Lower lobe of right lung (tissue), 2 donors: Measurements from ENCODE around the gene CLDN11. TPM values are rescaled to one million over a fixed set of nuclear protein-coding genes. Genes with fewer than 3 reads are reported as not detected.

Source experiments
- ATAC-seq, 2 donors: fragments of 200-7000 bp; cut with Tn5 transposase; one replicate each; pipeline ENCODE4 v1.9.1; 2020 to 2022; ENCODE audit warnings: mild to moderate bottlenecking in 2 of 2, moderate library complexity in 2 of 2
- DNase-seq: peaks from one replicate; pipeline ENCODE4 v3.0.0-alpha.2; 2020
- H3K27ac ChIP-seq: fragments of 200-600 bp; one replicate; pipeline ENCODE4 v1.8.0; 2022
- H3K27me3 ChIP-seq: fragments of 200-600 bp; one replicate; pipeline ENCODE4 v1.8.0; 2022; ENCODE audit warnings: low read depth
- H3K36me3 ChIP-seq: fragments of 200-600 bp; one replicate; pipeline ENCODE4 v1.8.0; 2022; ENCODE audit warnings: mild to moderate bottlenecking
- H3K4me1 ChIP-seq: fragments of 200-600 bp; one replicate; pipeline ENCODE4 v1.8.0; 2022
- H3K4me3 ChIP-seq: fragments of 200-600 bp; one replicate; pipeline ENCODE4 v1.8.0; 2022; ENCODE audit warnings: mild to moderate bottlenecking
- H3K9me3 ChIP-seq: fragments of 200-600 bp; one replicate; pipeline ENCODE4 v1.8.0; 2022
- intact Hi-C: fragments of 100-400 bp; cut with DNase I; formaldehyde crosslinking; loops from one replicate; pipeline ENCODE4 v1.11.0; 2022
- total RNA-seq: library from RNA; stranded (reverse); fragmentation: NEBNext Ultra II Directional; extraction: Animal tissue kit (Norgen Biotek cat#: 25700); gene quantifications from one replicate; pipeline ENCODE4 v1.2.1, GENCODE V29; 2021
- TF ChIP-seq, protein P1 (sequence below): fragments of 200-600 bp; IDR thresholded peaks from one replicate; pipeline ENCODE4 v1.8.0; 2022; ENCODE audit warnings: antibody characterized with exemption, mild to moderate bottlenecking
- donor health status: DM: no; HTN: yes; CAD: no; lungs with severe emphysema.

The CLDN11 gene
- total RNA-seq, 1 donor from 2014 or later: 22.4 TPM

DNA sequence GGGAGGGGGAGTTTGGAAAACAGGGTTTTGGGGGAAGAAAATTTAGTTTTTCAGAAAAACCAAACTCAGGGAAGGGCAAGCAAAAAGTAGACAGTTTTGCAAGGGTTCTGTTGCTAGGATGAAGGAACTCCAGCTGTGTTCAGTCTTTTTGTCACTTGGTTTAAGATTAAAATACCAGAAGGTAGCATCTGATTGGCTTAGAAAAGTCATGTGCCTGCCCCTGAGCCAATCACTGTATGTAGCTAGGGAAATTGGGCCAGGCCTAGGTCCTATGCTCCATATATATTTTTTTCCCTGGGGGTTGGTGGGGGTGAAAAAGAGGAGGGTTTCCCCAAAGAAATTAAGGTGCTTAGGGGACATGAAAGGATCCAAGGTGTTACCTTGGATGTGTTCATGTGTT lies 24.3 kb downstream of the CLDN11 start:
- Histone ChIP-seq H3K36me3 (no peaks in the 10 kb centered on the region), H3K4me1 (no peaks in the 10 kb centered on the region), H3K27ac (no peak overlapping the region), H3K27me3 (no peaks in the 10 kb centered on the region), H3K4me3 (no peak overlapping the region), H3K9me3 (no peaks in the 10 kb centered on the region)
- intact Hi-C loops: no loop called here
- DNase-seq (no peak), ATAC-seq (no peak)
- TF ChIP-seq, protein P1, sequence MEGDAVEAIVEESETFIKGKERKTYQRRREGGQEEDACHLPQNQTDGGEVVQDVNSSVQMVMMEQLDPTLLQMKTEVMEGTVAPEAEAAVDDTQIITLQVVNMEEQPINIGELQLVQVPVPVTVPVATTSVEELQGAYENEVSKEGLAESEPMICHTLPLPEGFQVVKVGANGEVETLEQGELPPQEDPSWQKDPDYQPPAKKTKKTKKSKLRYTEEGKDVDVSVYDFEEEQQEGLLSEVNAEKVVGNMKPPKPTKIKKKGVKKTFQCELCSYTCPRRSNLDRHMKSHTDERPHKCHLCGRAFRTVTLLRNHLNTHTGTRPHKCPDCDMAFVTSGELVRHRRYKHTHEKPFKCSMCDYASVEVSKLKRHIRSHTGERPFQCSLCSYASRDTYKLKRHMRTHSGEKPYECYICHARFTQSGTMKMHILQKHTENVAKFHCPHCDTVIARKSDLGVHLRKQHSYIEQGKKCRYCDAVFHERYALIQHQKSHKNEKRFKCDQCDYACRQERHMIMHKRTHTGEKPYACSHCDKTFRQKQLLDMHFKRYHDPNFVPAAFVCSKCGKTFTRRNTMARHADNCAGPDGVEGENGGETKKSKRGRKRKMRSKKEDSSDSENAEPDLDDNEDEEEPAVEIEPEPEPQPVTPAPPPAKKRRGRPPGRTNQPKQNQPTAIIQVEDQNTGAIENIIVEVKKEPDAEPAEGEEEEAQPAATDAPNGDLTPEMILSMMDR: no peak

DNA sequence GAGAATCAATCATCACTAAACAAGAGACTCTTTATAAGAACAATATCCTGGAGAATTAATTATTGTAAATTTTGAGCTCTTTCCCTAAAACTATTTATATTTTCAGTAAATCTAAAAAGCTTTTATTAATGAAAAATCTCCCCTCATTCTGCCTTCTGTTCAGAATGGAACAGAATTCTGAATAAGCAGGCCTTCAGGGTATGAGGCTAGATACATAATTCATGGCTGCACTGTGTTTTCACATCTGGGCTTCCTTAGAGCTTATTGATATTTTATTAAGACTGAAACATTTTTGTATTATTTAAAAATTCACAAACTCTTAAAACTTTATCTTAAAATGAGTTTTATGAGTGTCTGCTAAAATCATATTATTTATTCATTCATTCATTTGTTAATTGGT lies 24.8 kb downstream of the CLDN11 start:
- Histone ChIP-seq H3K27ac (no peak overlapping the region), H3K9me3 (no peaks in the 10 kb centered on the region), H3K36me3 (no peaks in the 10 kb centered on the region), H3K27me3 (no peaks in the 10 kb centered on the region), H3K4me3 (no peak overlapping the region), H3K4me1 (no peaks in the 10 kb centered on the region)
- TF ChIP-seq, protein P1: no peak
- DNase-seq: no peak
- intact Hi-C loops: no loop called here
- ATAC-seq: no peak

DNA sequence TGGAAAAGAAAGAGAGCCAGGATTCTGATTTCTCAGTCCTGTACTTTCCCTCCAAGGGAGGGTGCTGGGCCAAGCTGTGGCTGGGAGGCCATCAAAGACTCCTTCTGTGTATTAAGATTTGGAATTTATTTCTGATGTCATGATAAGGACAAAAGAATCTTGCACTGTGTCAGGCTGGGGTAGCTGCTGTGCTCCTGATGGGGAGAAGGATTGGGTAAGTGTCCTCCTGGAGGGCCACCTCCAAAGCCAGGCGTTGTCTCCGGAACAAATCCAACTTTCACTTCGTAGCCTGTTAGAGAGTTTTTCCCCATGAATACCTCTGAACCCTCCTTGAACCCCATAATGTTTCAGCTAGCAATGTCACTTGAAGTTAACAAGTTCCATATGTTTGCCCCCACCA lies 29.9 kb downstream of the CLDN11 start:
- Histone ChIP-seq H3K36me3 (no peaks in the 10 kb centered on the region), H3K4me3 (no peak overlapping the region), H3K27me3 (no peaks in the 10 kb centered on the region), H3K4me1 (no peaks in the 10 kb centered on the region), H3K9me3 (no peaks in the 10 kb centered on the region), H3K27ac (no peak overlapping the region)
- TF ChIP-seq, protein P1: no peak
- ATAC-seq (no peak), DNase-seq (no peak)
- intact Hi-C loops: no loop called here

DNA sequence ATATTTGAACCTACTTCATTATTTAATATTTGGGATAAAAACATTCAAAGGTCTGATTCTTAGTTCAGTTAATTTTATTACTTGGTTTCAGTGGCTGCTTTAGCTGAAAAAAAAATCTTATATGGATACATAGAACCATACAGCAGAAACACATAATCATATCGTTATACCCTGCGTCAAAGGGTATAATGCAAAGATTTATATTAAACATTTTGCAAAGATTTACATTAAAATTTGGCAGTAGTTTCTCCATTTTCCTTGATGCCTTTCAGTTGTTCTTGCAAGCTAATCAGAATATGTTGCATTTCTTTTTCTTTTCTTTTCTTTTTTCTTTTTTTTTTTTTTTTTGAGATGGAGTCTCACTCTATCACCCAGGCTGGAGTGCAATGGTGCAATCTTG lies 31.4 kb downstream of the CLDN11 start:
- Histone ChIP-seq H3K9me3 (no peaks in the 10 kb centered on the region), H3K36me3 (no peaks in the 10 kb centered on the region), H3K27me3 (no peaks in the 10 kb centered on the region), H3K27ac (no peak overlapping the region), H3K4me3 (no peak overlapping the region), H3K4me1 (no peaks in the 10 kb centered on the region)
- TF ChIP-seq, protein P1: no peak
- DNase-seq (no peak), ATAC-seq (no peak)
- intact Hi-C loops: no loop called here

DNA sequence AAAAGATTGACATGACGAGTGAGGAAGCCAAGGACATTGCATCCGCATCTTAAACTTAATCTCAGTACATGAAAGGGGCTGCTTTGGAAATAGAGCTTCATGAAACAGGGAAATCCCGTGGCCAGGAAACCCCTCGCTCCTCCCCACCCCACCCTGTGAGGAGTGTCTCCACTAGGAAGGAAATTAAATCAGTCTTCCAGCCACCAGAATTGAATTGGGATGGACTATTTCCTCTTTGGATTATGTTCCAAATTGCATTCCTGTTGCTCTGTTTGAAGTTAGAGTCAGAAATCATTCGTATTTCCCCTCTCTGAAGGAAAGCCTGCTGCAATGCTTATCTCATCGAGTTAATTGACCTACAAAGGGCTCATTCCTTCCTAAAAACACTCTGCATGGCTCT lies 35.8 kb downstream of the CLDN11 start:
- no peaks in the 10 kb centered on the region for H3K27me3 ChIP-seq
- no peaks in the 10 kb centered on the region for H3K4me1 ChIP-seq
- DNase-seq (no peak), ATAC-seq (no peak)
- no peak overlapping the region for H3K27ac ChIP-seq
- H3K4me3 ChIP-seq: no peak overlapping the region
- no peaks in the 10 kb centered on the region for H3K36me3 ChIP-seq
- TF ChIP-seq, protein P1: no peak
- intact Hi-C loops: no loop called here
- no peaks in the 10 kb centered on the region for H3K9me3 ChIP-seq

DNA sequence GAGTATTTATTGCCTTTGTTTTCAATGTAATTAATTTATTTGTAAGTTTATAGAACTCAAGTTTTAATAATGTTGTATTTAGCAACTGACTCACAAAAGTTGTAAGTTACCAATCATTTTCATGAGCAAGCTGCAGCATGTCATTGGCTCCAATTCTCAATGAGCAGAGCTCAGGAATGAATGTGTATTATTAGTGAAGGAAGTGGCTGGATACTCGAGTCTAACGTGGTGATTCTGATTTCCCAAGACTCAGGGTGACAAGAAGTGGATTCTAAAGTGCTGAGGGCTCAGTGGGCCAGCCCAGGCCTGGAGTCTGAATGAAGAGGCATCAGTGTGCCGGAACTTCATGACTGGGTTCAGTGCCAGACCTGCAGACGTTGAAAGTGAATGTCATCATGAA lies 39.6 kb downstream of the CLDN11 start:
- intact Hi-C loops: no loop called here
- Histone ChIP-seq H3K4me3 (no peak overlapping the region), H3K4me1 (no peaks in the 10 kb centered on the region), H3K9me3 (no peaks in the 10 kb centered on the region), H3K36me3 (no peaks in the 10 kb centered on the region), H3K27ac (no peak overlapping the region), H3K27me3 (no peaks in the 10 kb centered on the region)
- DNase-seq (no peak), ATAC-seq (no peak)
- TF ChIP-seq, protein P1: no peak
